ENCODE results near the gene GBGT1.

GRCh38 chr9:133149130-133150015 lies 14.3 kb downstream of the GBGT1 start:
- no peak for TF ChIP-seq CTCF (IDR thresholded peaks at IDR 0.05)
- no peak for TF ChIP-seq POLR2A (IDR thresholded peaks at IDR 0.05)
